ENCODE results near the gene PLCXD1. TPM values are rescaled to one million over a fixed set of nuclear protein-coding genes. Genes with fewer than 3 reads are reported as not detected.

The PLCXD1 gene
- total and polyA plus RNA-seq, 8 donors: 17.0 to 58.2 (median 36.7) TPM

GRCh38 chrX:307261-308111 is 26.3 kb downstream of the PLCXD1 start:
- intact Hi-C loops (cut with DNase I): no loop called here
- H3K4me1 ChIP-seq: no peaks in the 10 kb centered on the region
- DNase-seq: peak in 2 of 4 donors; percentile 28 to 73
- H3K9me3 ChIP-seq: no peaks in the 10 kb centered on the region
- H3K27me3 ChIP-seq: no peaks in the 10 kb centered on the region
- peaks cover 0 to 92% of the 10 kb centered on the region in 2 donors for H3K36me3 ChIP-seq
- ATAC-seq: no peak
- no peak overlapping the region for H3K27ac ChIP-seq
- no peak for TF ChIP-seq CTCF (IDR thresholded peaks at IDR 0.05)
- H3K4me3 ChIP-seq: no peak overlapping the region

GRCh38 chrX:308821-309520 is 27.8 kb downstream of the PLCXD1 start:
- Histone ChIP-seq H3K4me1 (no peaks in the 10 kb centered on the region), H3K27me3 (no peaks in the 10 kb centered on the region), H3K36me3 (peaks cover 0 to 92% of the 10 kb centered on the region in 2 donors), H3K4me3 (no peak overlapping the region), H3K9me3 (no peaks in the 10 kb centered on the region), H3K27ac (no peak overlapping the region)
- DNase-seq: peak in 2 of 4 donors; percentile 27 to 57
- intact Hi-C loops (cut with DNase I): no loop called here
- no peak for TF ChIP-seq CTCF (IDR thresholded peaks at IDR 0.05)
- ATAC-seq: no peak

GRCh38 chrX:310621-311155 is 29.5 kb downstream of the PLCXD1 start:
- TF ChIP-seq CTCF (IDR thresholded peaks at IDR 0.05): no peak
- peak in 2 of 4 donors; percentile 25 to 67 for DNase-seq
- Histone ChIP-seq H3K9me3 (no peaks in the 10 kb centered on the region), H3K4me1 (no peaks in the 10 kb centered on the region), H3K27ac (no peak overlapping the region), H3K36me3 (peaks cover 0 to 88% of the 10 kb centered on the region in 2 donors), H3K4me3 (no peak overlapping the region), H3K27me3 (no peaks in the 10 kb centered on the region)
- no peak for ATAC-seq
- intact Hi-C loops (cut with DNase I): no loop called here

- intact Hi-C loops (cut with DNase I): no loop called here
- peak in 2 of 4 donors; percentile 25 to 78 for DNase-seq
- Histone ChIP-seq H3K36me3 (peaks cover 0 to 82% of the 10 kb centered on the region in 2 donors), H3K4me1 (no peaks in the 10 kb centered on the region), H3K27ac (no peak overlapping the region), H3K9me3 (no peaks in the 10 kb centered on the region), H3K27me3 (no peaks in the 10 kb centered on the region), H3K4me3 (no peak overlapping the region)
- TF ChIP-seq CTCF (IDR thresholded peaks at IDR 0.05): no peak
- no peak for ATAC-seq
These were observed 30.3 kb downstream of the PLCXD1 start for GRCh38 chrX:311156-312129.
